ENCODE results near the gene KNSTRN.

DNA sequence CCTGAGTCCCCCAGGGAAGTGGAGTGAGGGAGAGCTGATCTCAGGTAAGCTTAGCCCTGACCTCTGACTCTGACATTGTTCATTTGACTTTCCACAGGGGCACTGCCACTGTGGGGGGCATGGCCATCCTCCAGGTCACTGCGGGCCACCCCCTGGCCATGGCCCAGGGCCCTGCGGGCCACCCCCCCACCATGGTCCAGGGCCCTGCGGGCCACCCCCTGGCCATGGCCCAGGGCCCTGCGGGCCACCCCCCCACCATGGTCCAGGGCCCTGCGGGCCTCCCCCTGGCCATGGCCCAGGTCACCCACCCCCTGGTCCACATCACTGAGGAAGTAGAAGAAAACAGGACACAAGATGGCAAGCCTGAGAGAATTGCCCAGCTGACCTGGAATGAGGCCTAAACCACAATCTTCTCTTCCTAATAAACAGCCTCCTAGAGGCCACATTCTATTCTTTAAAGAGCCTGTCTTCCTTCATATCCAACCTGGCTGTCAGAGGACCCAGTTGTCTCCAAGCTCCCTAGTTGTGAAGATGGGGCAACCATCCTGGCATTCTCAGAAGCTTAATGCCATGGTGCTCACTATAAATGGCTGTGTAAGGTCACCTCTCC is 26.4 kb upstream of the KNSTRN start:
- TF ChIP-seq, protein P1, sequence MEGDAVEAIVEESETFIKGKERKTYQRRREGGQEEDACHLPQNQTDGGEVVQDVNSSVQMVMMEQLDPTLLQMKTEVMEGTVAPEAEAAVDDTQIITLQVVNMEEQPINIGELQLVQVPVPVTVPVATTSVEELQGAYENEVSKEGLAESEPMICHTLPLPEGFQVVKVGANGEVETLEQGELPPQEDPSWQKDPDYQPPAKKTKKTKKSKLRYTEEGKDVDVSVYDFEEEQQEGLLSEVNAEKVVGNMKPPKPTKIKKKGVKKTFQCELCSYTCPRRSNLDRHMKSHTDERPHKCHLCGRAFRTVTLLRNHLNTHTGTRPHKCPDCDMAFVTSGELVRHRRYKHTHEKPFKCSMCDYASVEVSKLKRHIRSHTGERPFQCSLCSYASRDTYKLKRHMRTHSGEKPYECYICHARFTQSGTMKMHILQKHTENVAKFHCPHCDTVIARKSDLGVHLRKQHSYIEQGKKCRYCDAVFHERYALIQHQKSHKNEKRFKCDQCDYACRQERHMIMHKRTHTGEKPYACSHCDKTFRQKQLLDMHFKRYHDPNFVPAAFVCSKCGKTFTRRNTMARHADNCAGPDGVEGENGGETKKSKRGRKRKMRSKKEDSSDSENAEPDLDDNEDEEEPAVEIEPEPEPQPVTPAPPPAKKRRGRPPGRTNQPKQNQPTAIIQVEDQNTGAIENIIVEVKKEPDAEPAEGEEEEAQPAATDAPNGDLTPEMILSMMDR (conservative IDR thresholded peaks at IDR 0.05 in 1 of 2, IDR thresholded peaks at IDR 0.05 in 1 of 2; ENCODE audit: low read depth in 1 of 2, low read length in 2 of 2): no peak
- no peak for TF ChIP-seq EZH2 (IDR thresholded peaks at IDR 0.05; ENCODE audit: low read length, missing control alignments)
